H4 (cell line): ENCODE data around the gene SKIL. TPM values are rescaled to one million over a fixed set of nuclear protein-coding genes. Genes with fewer than 3 reads are reported as not detected.

Experiments used
- DNase-seq: peaks from one replicate; pipeline ENCODE4 v3.0.0-alpha.2; 2015; ENCODE audit warnings: low spot score
- total RNA-seq: library from RNA; depleted of rRNA; stranded (reverse); fragments of >200 nt; shearing (Covaris generic); gene quantifications from 2 replicates; pipeline ENCODE4 v1.2.3, GENCODE V29; 2014

Gene SKIL
- total RNA-seq, 1 experiment from 2014 or later = 36.4 TPM

GRCh38 chr3:170350515-170351413 lies 6.8 kb upstream of the SKIL start:
- no peak for DNase-seq

GRCh38 chr3:170352936-170353335 lies 4.6 kb upstream of the SKIL start:
- no peak for DNase-seq

GRCh38 chr3:170353485-170353884 lies 4.0 kb upstream of the SKIL start:
- DNase-seq = no peak

GRCh38 chr3:170354760-170355159 lies 2.8 kb upstream of the SKIL start:
- no peak for DNase-seq

- peak; percentile 18 for DNase-seq
Measured at GRCh38 chr3:170355738-170356595, 1.5 kb upstream of the SKIL start.

GRCh38 chr3:170356596-170357175 lies 829 bp upstream of the SKIL start:
- DNase-seq = peak; percentile 74

GRCh38 chr3:170358042-170359010 lies 811 bp downstream of the SKIL start:
- DNase-seq = peak; percentile 70

- DNase-seq = no peak
Measured at GRCh38 chr3:170359178-170359704, 1.7 kb downstream of the SKIL start.

GRCh38 chr3:170360466-170360865 lies 3.0 kb downstream of the SKIL start:
- DNase-seq = no peak

GRCh38 chr3:170360916-170361315 lies 3.4 kb downstream of the SKIL start:
- DNase-seq = peak; percentile 44

- no peak for DNase-seq
Measured at GRCh38 chr3:170361711-170362110, 4.2 kb downstream of the SKIL start.

- DNase-seq = no peak
Measured at GRCh38 chr3:170363471-170363994, 6.0 kb downstream of the SKIL start.

- DNase-seq = no peak
Measured at GRCh38 chr3:170364965-170365364, 7.5 kb downstream of the SKIL start.

- DNase-seq = no peak
Measured at GRCh38 chr3:170367797-170368196, 10.3 kb downstream of the SKIL start.

GRCh38 chr3:170368921-170369320 lies 11.4 kb downstream of the SKIL start:
- no peak for DNase-seq

- DNase-seq = no peak
Measured at GRCh38 chr3:170372190-170372879, 14.8 kb downstream of the SKIL start.

GRCh38 chr3:170383567-170383966 lies 26.1 kb downstream of the SKIL start:
- DNase-seq = no peak

GRCh38 chr3:170386468-170386867 lies 29.0 kb downstream of the SKIL start:
- no peak for DNase-seq

GRCh38 chr3:170387950-170388349 lies 30.4 kb downstream of the SKIL start:
- DNase-seq = no peak

GRCh38 chr3:170391108-170391507 lies 33.6 kb downstream of the SKIL start:
- DNase-seq = no peak
